GM13976 (cell line): ENCODE results near the gene C1orf159.

Source experiments
- DNase-seq: peaks from one replicate; pipeline ENCODE4 v3.0.0; 2012; ENCODE audit warnings: low spot score
- CTCF ChIP-seq: IDR thresholded peaks from 2 replicates; pipeline ENCODE4 v1.5.1; 2012; ENCODE audit warnings: borderline replicate concordance, mild to moderate bottlenecking; ENCODE audit not compliant: insufficient read depth; ENCODE audit errors: extremely low read depth, missing control alignments, control extremely low read depth
- in situ Hi-C: fragments of 300-500 bp; cut with MboI; formaldehyde crosslinking; loops from one replicate; pipeline ENCODE4 v1.12.0; 2022; ENCODE audit warnings: low sequenced_read_pairs, mixed read lengths, inconsistent platforms; ENCODE audit not compliant: unreplicated experiment

The C1orf159 gene

DNA sequence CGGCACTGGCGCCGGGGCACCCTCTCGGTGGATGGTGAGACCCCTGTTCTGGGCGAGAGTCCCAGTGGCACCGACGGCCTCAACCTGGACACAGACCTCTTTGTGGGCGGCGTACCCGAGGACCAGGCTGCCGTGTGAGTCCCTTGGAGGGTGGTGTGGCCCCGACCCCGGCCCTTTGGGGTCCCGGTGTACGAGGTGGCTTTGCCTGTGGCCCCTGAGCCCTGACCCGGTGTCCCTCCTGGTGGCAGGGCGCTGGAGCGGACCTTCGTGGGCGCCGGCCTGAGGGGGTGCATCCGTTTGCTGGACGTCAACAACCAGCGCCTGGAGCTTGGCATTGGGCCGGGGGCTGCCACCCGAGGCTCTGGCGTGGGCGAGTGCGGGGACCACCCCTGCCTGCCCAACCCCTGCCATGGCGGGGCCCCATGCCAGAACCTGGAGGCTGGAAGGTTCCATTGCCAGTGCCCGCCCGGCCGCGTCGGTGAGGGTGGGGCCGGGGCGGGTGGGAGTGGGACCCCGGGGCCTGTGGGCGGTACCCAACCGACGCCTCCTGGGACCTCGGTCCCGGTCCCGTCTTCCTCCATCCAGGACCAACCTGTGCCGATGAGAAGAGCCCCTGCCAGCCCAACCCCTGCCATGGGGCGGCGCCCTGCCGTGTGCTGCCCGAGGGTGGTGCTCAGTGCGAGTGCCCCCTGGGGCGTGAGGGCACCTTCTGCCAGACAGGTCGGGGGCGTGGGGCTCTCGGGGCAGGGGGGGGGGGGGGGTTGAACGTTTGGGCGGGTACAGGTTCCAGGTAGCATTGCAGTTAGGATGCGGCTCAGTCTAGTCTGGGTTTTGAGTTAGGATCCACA lies 66.3 kb downstream of the C1orf159 start:
- in situ Hi-C loops = no loop called here
- no peak for TF ChIP-seq CTCF
- no peak for DNase-seq

GRCh38 chr1:1048765-1049164 lies 67.1 kb downstream of the C1orf159 start:
- no peak for DNase-seq
- in situ Hi-C loops = no loop called here
- no peak for TF ChIP-seq CTCF

GRCh38 chr1:1047963-1048362 lies 67.9 kb downstream of the C1orf159 start:
- in situ Hi-C loops = no loop called here
- no peak for DNase-seq
- TF ChIP-seq CTCF = no peak

GRCh38 chr1:1047407-1047806 lies 68.5 kb downstream of the C1orf159 start:
- TF ChIP-seq CTCF = no peak
- no peak for DNase-seq
- in situ Hi-C loops = no loop called here

DNA sequence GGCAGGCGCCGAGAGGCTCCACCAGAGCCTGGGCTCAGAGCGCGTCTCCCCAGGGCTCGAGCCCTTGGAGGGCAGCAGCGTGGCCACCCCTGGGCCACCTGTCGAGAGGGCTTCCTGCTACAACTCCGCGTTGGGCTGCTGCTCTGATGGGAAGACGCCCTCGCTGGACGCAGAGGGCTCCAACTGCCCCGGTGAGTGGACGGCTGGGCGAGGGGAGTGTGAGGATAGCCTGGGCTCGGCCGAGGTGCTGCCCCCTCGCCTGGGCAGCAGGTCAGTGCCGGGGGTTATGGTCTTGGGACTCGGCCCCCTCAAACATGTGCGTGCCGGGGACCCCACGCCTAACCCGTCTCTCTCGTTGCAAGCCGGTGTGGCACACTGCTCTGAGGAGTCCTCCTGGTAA lies 69.1 kb downstream of the C1orf159 start:
- DNase-seq = no peak
- in situ Hi-C loops = no loop called here
- TF ChIP-seq CTCF = no peak

GRCh38 chr1:1046243-1046642 lies 69.6 kb downstream of the C1orf159 start:
- DNase-seq = no peak
- in situ Hi-C loops = no loop called here

More at GRCh38 chr1:1046243-1046642, 69.6 kb downstream of the C1orf159 start:
- TF ChIP-seq CTCF = no peak
